Loucy (cell line): ENCODE data around the gene CXorf49B.
"Not testable (repeated sequence)": the region's sequence is repeated elsewhere in the genome, so short reads cannot be mapped to it uniquely, and the experiment has no call there.

Source experiments
- CTCF ChIP-seq: fragments of 200-600 bp; sonication (generic); conservative IDR thresholded peaks from 2 replicates; pipeline ENCODE4 v1.5.1; 2014; ENCODE audit warnings: mild to moderate bottlenecking, antibody characterized with exemption, low read length
- EZH2phosphoT487 ChIP-seq: fragments of 200-600 bp; IDR thresholded peaks from 2 replicates; pipeline ENCODE4 v1.6.1; 2018; ENCODE audit warnings: antibody characterized with exemption, mild to moderate bottlenecking, moderate library complexity, borderline replicate concordance

DNA sequence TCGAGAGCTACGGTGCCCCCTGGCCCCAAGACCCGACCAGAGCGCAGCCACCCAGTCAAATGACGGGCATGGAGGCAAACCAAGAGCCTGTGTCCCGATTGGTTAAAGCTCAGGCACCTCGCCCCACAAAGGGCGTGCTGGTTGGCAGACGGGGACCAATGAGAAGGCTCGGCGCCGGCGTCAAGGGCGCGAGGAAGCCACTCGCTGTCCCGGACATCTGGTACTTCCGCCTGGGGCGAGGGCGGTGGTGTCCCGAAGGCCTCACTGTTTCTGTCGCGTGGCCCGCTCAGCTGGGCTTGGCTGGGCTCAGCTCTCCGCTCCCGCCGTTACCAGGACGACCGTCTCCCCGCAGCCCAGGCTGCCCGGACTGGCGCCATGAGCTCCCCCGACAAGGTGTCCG is at the start of gene CXorf49B:
- TF ChIP-seq CTCF, EZH2phosphoT487: not testable (repeated sequence)
